ENCODE measurements around the gene PLVAP. TPM values are rescaled to one million over a fixed set of nuclear protein-coding genes. Genes with fewer than 3 reads are reported as not detected.

PLVAP gene
- total RNA-seq, 2 experiments from 2014 or later: not detected

- H3K9me3 ChIP-seq (ENCODE audit: control insufficient read depth in 1 of 2, insufficient read depth in 1 of 2, low read length in 2 of 2): no peaks in the 10 kb centered on the region
- Mint-ChIP-seq H3K4me1 (ENCODE audit: low read depth) (peaks cover 41% of the 10 kb centered on the region), H3K9me3 (no peaks in the 10 kb centered on the region), H3K27me3 (no peaks in the 10 kb centered on the region), H3K27ac (peak overlapping the region; percentile 65), H3K4me3 (peak overlapping the region; percentile 95), H3K36me3 (ENCODE audit: low read depth) (peaks cover 5% of the 10 kb centered on the region)
- peak in 10 of 14 experiments; percentile 25 to 71 (median 46) for DNase-seq
- peaks cover 49% of the 10 kb centered on the region for H3K4me1 ChIP-seq (ENCODE audit: insufficient read depth, low read length)
- intact Hi-C loops (cut with DNase I, micrococcal nuclease): no loop called here
- H3K27me3 ChIP-seq (ENCODE audit: control insufficient read depth in 1 of 2, insufficient read depth in 2 of 2, low read length in 2 of 2): no peaks in the 10 kb centered on the region
- peak; percentile 66 for ATAC-seq (ENCODE audit: poor library complexity)
- peak overlapping the region; percentile 72 for H3K4me3 ChIP-seq (ENCODE audit: low read length)
- H3K27ac ChIP-seq (ENCODE audit: low read depth in 1 of 2, low read length in 2 of 2): no peak overlapping the region
- CTCF ChIA-PET: interaction anchor here (0.6 kb wide), 1 partner anchor 63 kb away, joined by 3 read pairs; no protein-coding TSS in a partner anchor
- TF ChIP-seq CTCF (IDR thresholded peaks at IDR 0.05): no peak
- H3K36me3 ChIP-seq (ENCODE audit: insufficient read depth, low read length): peaks cover 18% of the 10 kb centered on the region
- POLR2A ChIA-PET: interaction anchor here (0.7 to 1.9 kb wide), 2 partner anchors 12 to 16 kb away, joined by 3 to 6 read pairs; partner anchors contain the start of gene MVB12A
Observed at GRCh38 chr19:17402982-17403855, 26.1 kb upstream of the PLVAP start.

- Mint-ChIP-seq H3K36me3 (ENCODE audit: low read depth) (peaks cover 5% of the 10 kb centered on the region), H3K27me3 (no peaks in the 10 kb centered on the region), H3K9me3 (no peaks in the 10 kb centered on the region), H3K4me1 (ENCODE audit: low read depth) (peaks cover 28% of the 10 kb centered on the region), H3K4me3 (no peak overlapping the region), H3K27ac (no peak overlapping the region)
- H3K4me3 ChIP-seq (ENCODE audit: low read length): no peak overlapping the region
- ChIA-PET POLR2A (no interaction called here), CTCF (no interaction called here)
- no peaks in the 10 kb centered on the region for H3K27me3 ChIP-seq (ENCODE audit: control insufficient read depth in 1 of 2, insufficient read depth in 2 of 2, low read length in 2 of 2)
- H3K27ac ChIP-seq (ENCODE audit: low read depth in 1 of 2, low read length in 2 of 2): no peak overlapping the region
- H3K9me3 ChIP-seq (ENCODE audit: control insufficient read depth in 1 of 2, insufficient read depth in 1 of 2, low read length in 2 of 2): no peaks in the 10 kb centered on the region
- DNase-seq: no peak
- peaks cover 36% of the 10 kb centered on the region for H3K4me1 ChIP-seq (ENCODE audit: insufficient read depth, low read length)
- no peak for TF ChIP-seq CTCF (IDR thresholded peaks at IDR 0.05)
- no peak for ATAC-seq (ENCODE audit: poor library complexity)
- intact Hi-C loops (cut with DNase I, micrococcal nuclease): no loop called here
- peaks cover 21% of the 10 kb centered on the region for H3K36me3 ChIP-seq (ENCODE audit: insufficient read depth, low read length)
Observed at GRCh38 chr19:17401628-17402027, 24.5 kb upstream of the PLVAP start.

GRCh38 chr19:17398902-17399527, 21.9 kb upstream of the PLVAP start:
- ChIA-PET POLR2A (interaction anchor here (1.7 kb wide), 1 partner anchor 21 kb away, joined by 4 read pairs; the partner anchor contains the start of gene MVB12A), CTCF (no interaction called here)
- no peak for DNase-seq
- Histone ChIP-seq H3K9me3 (ENCODE audit: control insufficient read depth in 1 of 2, insufficient read depth in 1 of 2, low read length in 2 of 2) (no peaks in the 10 kb centered on the region), H3K4me3 (ENCODE audit: low read length) (no peak overlapping the region), H3K4me1 (ENCODE audit: insufficient read depth, low read length) (peaks cover 22% of the 10 kb centered on the region), H3K36me3 (ENCODE audit: insufficient read depth, low read length) (peaks cover 21% of the 10 kb centered on the region), H3K27me3 (ENCODE audit: control insufficient read depth in 1 of 2, insufficient read depth in 2 of 2, low read length in 2 of 2) (no peaks in the 10 kb centered on the region), H3K27ac (ENCODE audit: low read depth in 1 of 2, low read length in 2 of 2) (no peak overlapping the region)
- H3K36me3 Mint-ChIP-seq (ENCODE audit: low read depth): peaks cover 5% of the 10 kb centered on the region
- H3K4me3 Mint-ChIP-seq: no peak overlapping the region
- peaks cover 13% of the 10 kb centered on the region for H3K4me1 Mint-ChIP-seq (ENCODE audit: low read depth)
- no peak for TF ChIP-seq CTCF (IDR thresholded peaks at IDR 0.05)
- intact Hi-C loops (cut with DNase I, micrococcal nuclease): no loop called here
- ATAC-seq (ENCODE audit: poor library complexity): no peak
- no peaks in the 10 kb centered on the region for H3K9me3 Mint-ChIP-seq
- no peaks in the 10 kb centered on the region for H3K27me3 Mint-ChIP-seq
- no peak overlapping the region for H3K27ac Mint-ChIP-seq
